ENCODE results near the gene C16orf96.

- TF ChIP-seq POLR2A (IDR thresholded peaks at IDR 0.05): no peak
- TF ChIP-seq, protein P1, sequence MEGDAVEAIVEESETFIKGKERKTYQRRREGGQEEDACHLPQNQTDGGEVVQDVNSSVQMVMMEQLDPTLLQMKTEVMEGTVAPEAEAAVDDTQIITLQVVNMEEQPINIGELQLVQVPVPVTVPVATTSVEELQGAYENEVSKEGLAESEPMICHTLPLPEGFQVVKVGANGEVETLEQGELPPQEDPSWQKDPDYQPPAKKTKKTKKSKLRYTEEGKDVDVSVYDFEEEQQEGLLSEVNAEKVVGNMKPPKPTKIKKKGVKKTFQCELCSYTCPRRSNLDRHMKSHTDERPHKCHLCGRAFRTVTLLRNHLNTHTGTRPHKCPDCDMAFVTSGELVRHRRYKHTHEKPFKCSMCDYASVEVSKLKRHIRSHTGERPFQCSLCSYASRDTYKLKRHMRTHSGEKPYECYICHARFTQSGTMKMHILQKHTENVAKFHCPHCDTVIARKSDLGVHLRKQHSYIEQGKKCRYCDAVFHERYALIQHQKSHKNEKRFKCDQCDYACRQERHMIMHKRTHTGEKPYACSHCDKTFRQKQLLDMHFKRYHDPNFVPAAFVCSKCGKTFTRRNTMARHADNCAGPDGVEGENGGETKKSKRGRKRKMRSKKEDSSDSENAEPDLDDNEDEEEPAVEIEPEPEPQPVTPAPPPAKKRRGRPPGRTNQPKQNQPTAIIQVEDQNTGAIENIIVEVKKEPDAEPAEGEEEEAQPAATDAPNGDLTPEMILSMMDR (IDR thresholded peaks at IDR 0.05): no peak
Measured at GRCh38 chr16:4533490-4533889, 22.6 kb upstream of the C16orf96 start.
